Measurements from ENCODE around the gene MPZL2. TPM values are rescaled to one million over a fixed set of nuclear protein-coding genes. Genes with fewer than 3 reads are reported as not detected.

Gene MPZL2
- total RNA-seq, 1 donor, result 0.36 TPM

DNA sequence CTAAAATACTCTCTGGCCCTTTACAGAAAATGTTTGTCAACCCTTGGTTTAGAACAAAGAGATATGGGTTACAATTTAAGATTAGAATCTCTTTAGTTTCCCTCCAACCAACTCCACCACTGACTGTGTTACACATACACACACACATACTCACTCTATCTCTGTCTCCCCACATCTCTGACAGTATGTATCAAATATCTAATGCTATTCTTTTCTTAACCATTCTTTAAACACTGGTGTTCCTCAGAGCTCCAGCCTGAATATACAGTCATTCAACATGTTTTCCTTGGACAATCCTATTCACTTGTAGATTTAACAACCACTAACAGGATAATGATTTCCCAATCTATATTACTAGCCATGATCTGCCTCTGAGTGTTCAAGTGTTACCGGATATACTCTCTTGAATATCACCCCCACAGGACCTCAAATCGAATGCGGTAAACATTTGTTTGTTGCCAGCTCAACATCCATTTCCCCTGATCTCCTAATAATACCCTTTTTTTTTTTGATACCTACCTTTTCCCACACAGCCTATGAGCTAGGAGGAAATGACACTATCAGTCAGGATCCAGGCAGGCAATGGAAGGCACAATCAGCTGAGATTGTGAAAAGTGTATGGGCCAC, 18.0 kb downstream of the MPZL2 start:
- H3K4me3 ChIP-seq (ENCODE audit: low read depth, low read length), result no peak overlapping the region
- TF ChIP-seq, protein P1, sequence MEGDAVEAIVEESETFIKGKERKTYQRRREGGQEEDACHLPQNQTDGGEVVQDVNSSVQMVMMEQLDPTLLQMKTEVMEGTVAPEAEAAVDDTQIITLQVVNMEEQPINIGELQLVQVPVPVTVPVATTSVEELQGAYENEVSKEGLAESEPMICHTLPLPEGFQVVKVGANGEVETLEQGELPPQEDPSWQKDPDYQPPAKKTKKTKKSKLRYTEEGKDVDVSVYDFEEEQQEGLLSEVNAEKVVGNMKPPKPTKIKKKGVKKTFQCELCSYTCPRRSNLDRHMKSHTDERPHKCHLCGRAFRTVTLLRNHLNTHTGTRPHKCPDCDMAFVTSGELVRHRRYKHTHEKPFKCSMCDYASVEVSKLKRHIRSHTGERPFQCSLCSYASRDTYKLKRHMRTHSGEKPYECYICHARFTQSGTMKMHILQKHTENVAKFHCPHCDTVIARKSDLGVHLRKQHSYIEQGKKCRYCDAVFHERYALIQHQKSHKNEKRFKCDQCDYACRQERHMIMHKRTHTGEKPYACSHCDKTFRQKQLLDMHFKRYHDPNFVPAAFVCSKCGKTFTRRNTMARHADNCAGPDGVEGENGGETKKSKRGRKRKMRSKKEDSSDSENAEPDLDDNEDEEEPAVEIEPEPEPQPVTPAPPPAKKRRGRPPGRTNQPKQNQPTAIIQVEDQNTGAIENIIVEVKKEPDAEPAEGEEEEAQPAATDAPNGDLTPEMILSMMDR (IDR thresholded peaks at IDR 0.05; ENCODE audit: insufficient read depth, low read length), result no peak
- DNase-seq (ENCODE audit: low read depth), result no peak

DNA sequence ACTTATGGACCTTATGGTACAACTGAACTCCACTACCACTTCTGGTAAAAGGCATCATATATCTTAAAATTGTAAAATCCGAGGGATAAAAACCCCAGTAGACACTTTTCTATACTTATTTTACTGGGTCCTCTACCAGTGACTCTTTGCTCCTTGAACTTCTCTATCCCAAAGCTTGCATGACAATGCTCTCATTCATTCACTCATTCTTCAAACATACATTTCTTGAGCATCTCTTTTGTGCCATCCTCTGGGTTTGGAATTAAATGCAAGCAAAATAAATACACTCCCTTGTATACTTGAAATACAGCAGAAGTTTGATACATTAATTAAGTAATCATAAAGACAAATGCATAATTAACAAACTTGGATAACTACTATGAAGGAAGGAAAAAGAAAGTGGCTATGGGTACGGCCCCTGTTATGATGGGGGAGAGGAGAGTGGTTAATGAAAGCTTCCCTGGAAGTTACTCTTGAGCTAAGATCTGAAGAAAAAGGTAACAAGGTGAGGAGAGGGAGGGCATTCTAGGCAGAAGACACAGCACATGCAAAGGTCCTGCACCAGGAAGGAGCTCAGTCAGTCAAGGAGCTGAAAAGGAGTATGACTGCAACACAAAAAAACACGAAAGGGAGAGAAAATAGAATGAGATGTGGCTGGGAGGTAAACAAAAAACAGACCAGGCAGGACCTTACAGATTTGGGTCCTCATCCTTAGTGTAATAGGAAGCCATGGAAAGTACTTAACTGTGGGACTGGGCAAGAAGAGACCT, 19.9 kb downstream of the MPZL2 start:
- no peak overlapping the region for H3K4me3 ChIP-seq (ENCODE audit: low read depth, low read length)
- TF ChIP-seq, protein P1 (IDR thresholded peaks at IDR 0.05; ENCODE audit: insufficient read depth, low read length), result no peak
- no peak for DNase-seq (ENCODE audit: low read depth)

DNA sequence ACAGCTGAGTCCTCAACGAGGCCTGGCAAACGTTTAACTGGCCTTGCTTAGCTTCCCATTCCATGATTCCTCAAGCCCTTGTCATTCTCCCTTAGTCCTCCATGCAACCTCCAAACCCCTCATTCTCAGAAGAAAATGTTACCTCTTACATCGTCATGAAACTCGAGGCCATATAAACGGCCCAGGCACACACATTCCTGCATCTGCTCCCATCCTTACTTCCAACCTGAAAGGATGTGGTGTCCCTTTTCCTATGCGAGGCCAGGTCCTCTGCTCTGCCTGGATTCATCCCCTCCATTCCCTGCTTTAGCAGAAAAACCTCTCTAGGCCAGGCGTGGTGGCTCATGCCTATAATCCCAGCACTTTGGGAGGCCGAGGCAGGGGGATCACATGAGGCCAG, 20.9 kb downstream of the MPZL2 start:
- H3K4me3 ChIP-seq (ENCODE audit: low read depth, low read length), result no peak overlapping the region
- no peak for DNase-seq (ENCODE audit: low read depth)
- TF ChIP-seq, protein P1 (IDR thresholded peaks at IDR 0.05; ENCODE audit: insufficient read depth, low read length), result no peak

DNA sequence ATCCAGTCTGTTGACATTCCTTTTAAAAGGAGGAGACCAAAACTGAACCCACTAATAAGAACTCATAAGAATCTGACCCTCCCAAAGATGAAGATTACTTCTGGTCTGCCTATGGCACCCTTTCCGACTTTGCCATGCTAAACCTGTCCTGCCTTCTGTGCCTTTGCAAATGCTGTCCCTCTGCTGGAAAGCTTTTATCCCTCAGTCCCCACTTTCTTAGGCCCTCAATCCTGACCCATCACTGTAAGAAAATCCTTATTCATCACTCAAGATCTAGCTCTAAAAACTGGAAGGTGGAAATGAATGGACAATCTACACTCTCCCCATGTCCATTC, 22.4 kb downstream of the MPZL2 start:
- no peak for DNase-seq (ENCODE audit: low read depth)
- H3K4me3 ChIP-seq (ENCODE audit: low read depth, low read length), result no peak overlapping the region
- TF ChIP-seq, protein P1 (IDR thresholded peaks at IDR 0.05; ENCODE audit: insufficient read depth, low read length), result no peak

DNA sequence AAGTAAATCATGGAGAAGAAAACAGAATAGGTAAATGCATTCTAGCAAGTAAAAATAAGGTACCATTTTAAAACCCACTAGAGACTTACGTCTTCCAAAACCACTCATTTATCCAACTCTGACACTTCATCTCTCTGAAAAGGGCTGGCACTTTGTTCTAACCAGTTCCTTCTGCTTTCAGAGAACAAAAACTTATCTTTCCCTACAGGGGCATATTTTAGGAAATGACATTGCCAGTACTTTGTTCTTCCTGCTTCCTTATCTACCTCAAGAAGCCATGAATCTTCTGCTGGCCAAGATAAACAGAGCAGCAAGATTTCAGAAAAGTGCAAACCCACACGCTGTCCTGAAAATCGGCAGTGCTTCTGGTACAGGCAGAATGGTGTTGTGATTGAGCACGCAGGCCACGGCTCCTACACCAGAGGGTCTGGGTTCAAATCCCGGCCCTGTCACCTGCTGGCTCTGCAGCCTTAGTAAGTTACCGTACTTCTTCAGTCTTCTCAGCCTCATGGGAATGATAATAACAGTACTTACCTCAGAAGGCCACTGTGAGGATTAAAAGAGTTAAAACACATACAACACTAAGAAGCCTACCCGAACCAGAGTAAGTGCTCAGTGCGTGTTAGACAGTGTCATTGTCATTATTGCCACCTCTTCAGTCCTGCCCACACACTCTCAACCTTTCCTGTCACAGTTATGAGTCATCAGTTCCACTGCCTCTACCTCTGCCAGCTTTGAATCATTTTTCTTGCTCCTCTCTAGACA, 22.9 kb downstream of the MPZL2 start:
- TF ChIP-seq, protein P1 (IDR thresholded peaks at IDR 0.05; ENCODE audit: insufficient read depth, low read length), result no peak
- no peak overlapping the region for H3K4me3 ChIP-seq (ENCODE audit: low read depth, low read length)
- peak; percentile 63 for DNase-seq (ENCODE audit: low read depth)

DNA sequence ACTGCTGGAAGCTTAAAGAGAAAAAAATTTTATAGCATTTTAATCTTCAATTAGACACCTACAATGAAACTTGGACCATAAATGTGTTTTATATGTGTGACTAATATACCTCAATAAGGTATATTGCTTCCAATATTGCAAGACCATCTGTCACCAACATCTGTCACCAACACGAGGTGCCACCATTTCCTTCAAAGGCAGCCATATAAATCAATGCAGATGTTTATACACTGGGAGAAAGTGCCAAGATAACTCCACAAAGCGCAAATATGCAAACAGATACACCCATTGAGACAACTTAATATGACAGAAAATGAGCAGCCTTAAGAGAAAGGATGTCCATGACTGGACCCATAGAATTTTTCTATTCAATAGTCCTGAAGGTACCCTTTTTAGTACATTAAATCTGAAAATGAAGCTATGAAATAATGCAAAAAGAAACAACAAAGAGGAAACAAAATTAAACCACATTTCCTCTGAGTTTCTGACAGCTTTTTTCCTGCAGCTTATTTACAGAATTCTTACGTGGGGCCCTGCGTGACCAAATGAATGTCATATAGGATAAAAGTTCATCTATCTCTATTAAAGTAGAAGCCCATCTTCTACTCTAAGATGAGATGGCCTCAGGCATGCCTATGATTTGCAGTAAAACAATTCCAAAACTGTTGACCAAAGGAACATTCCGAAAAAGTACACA, 24.4 kb downstream of the MPZL2 start:
- TF ChIP-seq, protein P1 (IDR thresholded peaks at IDR 0.05; ENCODE audit: insufficient read depth, low read length), result no peak
- no peak for DNase-seq (ENCODE audit: low read depth)
- H3K4me3 ChIP-seq (ENCODE audit: low read depth, low read length), result no peak overlapping the region
